OCI-LY1 (cell line): Measurements from ENCODE around the gene PPP5C.

Source experiments
- H2AFZ ChIP-seq: fragments of 200-600 bp; sonication (generic), shearing (Covaris generic); 2 replicates; pipeline ENCODE4 v1.6.0; 2014; ENCODE audit warnings: antibody characterized with exemption, mild to moderate bottlenecking, low read length
- H3F3A ChIP-seq: fragments of 200-600 bp; sonication (generic), shearing (Covaris generic); 2 replicates; pipeline ENCODE4 v1.6.0; 2014; ENCODE audit warnings: mild to moderate bottlenecking, antibody characterized with exemption, low read length, moderate library complexity; ENCODE audit not compliant: insufficient read depth
- H3K27ac ChIP-seq: fragments of 200-600 bp; sonication (generic); 2 replicates; pipeline ENCODE4 v1.5.1; 2014; ENCODE audit warnings: low read length, mixed run types, mild to moderate bottlenecking, low read depth; ENCODE audit not compliant: poor library complexity, severe bottlenecking
- H3K27me3 ChIP-seq: fragments of 200-600 bp; sonication (generic); 2 replicates; pipeline ENCODE4 v1.6.0; 2014; ENCODE audit warnings: antibody characterized with exemption, mild to moderate bottlenecking, low read length, moderate library complexity; ENCODE audit not compliant: insufficient read depth
- H3K36me3 ChIP-seq: fragments of 200-600 bp; sonication (generic); 2 replicates; pipeline ENCODE4 v1.6.1; 2014; ENCODE audit warnings: mild to moderate bottlenecking, antibody characterized with exemption, low read length, moderate library complexity, mixed read lengths; ENCODE audit not compliant: insufficient read depth
- H3K4me1 ChIP-seq: fragments of 200-600 bp; sonication (generic); 2 replicates; pipeline ENCODE4 v1.5.1; 2014; ENCODE audit warnings: mild to moderate bottlenecking, low read length, moderate library complexity; ENCODE audit not compliant: insufficient read depth, severe bottlenecking
- H3K4me2 ChIP-seq: fragments of 200-600 bp; sonication (generic), shearing (Covaris generic); 2 replicates; pipeline ENCODE4 v1.6.1; 2014; ENCODE audit warnings: low read length
- H3K4me3 ChIP-seq: fragments of 200-600 bp; sonication (generic); 2 replicates; pipeline ENCODE4 v1.5.1; 2014; ENCODE audit warnings: low read length, low read depth, mild to moderate bottlenecking, mixed read lengths; ENCODE audit not compliant: poor library complexity, severe bottlenecking
- H3K79me2 ChIP-seq: fragments of 200-600 bp; shearing (Covaris generic); 2 replicates; pipeline ENCODE4 v1.6.1; 2016; ENCODE audit warnings: mixed run types, low read length, mixed read lengths; ENCODE audit not compliant: insufficient read depth
- H3K9ac ChIP-seq: fragments of 200-600 bp; sonication (generic), shearing (Covaris generic); 2 replicates; pipeline ENCODE4 v1.6.1; 2014; ENCODE audit warnings: mild to moderate bottlenecking, low read length, mixed read lengths
- H3K9me2 ChIP-seq: fragments of 200-600 bp; sonication (generic), shearing (Covaris generic); 2 replicates; pipeline ENCODE4 v1.6.1; 2014; ENCODE audit warnings: low read depth, mild to moderate bottlenecking, low read length, mixed read lengths
- H3K9me3 ChIP-seq: fragments of 200-600 bp; shearing (Covaris generic); 2 replicates; pipeline ENCODE4 v1.6.1; 2014; ENCODE audit warnings: low read length, mixed read lengths
- H4K20me1 ChIP-seq: fragments of 200-600 bp; sonication (generic), shearing (Covaris generic); 2 replicates; pipeline ENCODE4 v1.6.0; 2016; ENCODE audit warnings: mild to moderate bottlenecking, low read length; ENCODE audit not compliant: insufficient read depth
- CTCF ChIP-seq: fragments of 200-600 bp; sonication (generic), shearing (Covaris generic); IDR thresholded peaks from 2 replicates; pipeline ENCODE4 v1.5.1; 2017; ENCODE audit warnings: mild to moderate bottlenecking, antibody characterized with exemption, low read length, moderate library complexity, mixed read lengths
- EZH2 ChIP-seq: fragments of 200-600 bp; sonication (generic), shearing (Covaris generic); IDR thresholded peaks from 2 replicates; pipeline ENCODE4 v1.8.0; 2017; ENCODE audit warnings: borderline replicate concordance, mixed run types, mild to moderate bottlenecking, antibody characterized with exemption, low read length, moderate library complexity, mixed read lengths

PPP5C gene

GRCh38 chr19:46303691-46304397 lies 43.0 kb upstream of the PPP5C start:
- H3K4me2 ChIP-seq: no peak overlapping the region
- H4K20me1 ChIP-seq: no peaks in the 10 kb centered on the region
- H3K27ac ChIP-seq: no peak overlapping the region
- no peaks in the 10 kb centered on the region; the same call in 1 of the 2 replicates for H3K36me3 ChIP-seq
- H3K27me3 ChIP-seq: peaks cover 7% of the 10 kb centered on the region; the same call in 1 of the 2 replicates
- no peaks in the 10 kb centered on the region for H3K79me2 ChIP-seq
- TF ChIP-seq EZH2 (no peak), CTCF (no peak)
- H3K4me1 ChIP-seq: peaks cover 1% of the 10 kb centered on the region
- no peak overlapping the region for H3K9ac ChIP-seq
- no peaks in the 10 kb centered on the region for H3F3A ChIP-seq
- no peak overlapping the region for H3K4me3 ChIP-seq
- no peak overlapping the region for H2AFZ ChIP-seq
- H3K9me3 ChIP-seq: peaks cover 5% of the 10 kb centered on the region
- no peaks in the 10 kb centered on the region for H3K9me2 ChIP-seq

GRCh38 chr19:46306501-46306900 lies 40.4 kb upstream of the PPP5C start:
- Histone ChIP-seq H2AFZ (no peak overlapping the region), H3K4me2 (no peak overlapping the region), H3F3A (no peaks in the 10 kb centered on the region), H4K20me1 (no peaks in the 10 kb centered on the region), H3K27me3 (peaks cover 7% of the 10 kb centered on the region; the same call in 1 of the 2 replicates), H3K4me3 (no peak overlapping the region), H3K9me3 (peaks cover 5% of the 10 kb centered on the region), H3K9me2 (no peaks in the 10 kb centered on the region), H3K36me3 (no peaks in the 10 kb centered on the region; the same call in 1 of the 2 replicates), H3K27ac (no peak overlapping the region), H3K4me1 (no peaks in the 10 kb centered on the region), H3K9ac (no peak overlapping the region), H3K79me2 (no peaks in the 10 kb centered on the region)
- TF ChIP-seq CTCF (no peak), EZH2 (no peak)

- no peaks in the 10 kb centered on the region; the same call in 1 of the 2 replicates for H3K36me3 ChIP-seq
- TF ChIP-seq CTCF: no peak
- no peak for TF ChIP-seq EZH2
Measured at GRCh38 chr19:46308510-46308909, 38.4 kb upstream of the PPP5C start.

More at GRCh38 chr19:46308510-46308909, 38.4 kb upstream of the PPP5C start:
- H3K27ac ChIP-seq: no peak overlapping the region
- no peaks in the 10 kb centered on the region for H3K4me1 ChIP-seq
- H3K9me3 ChIP-seq: peaks cover 5% of the 10 kb centered on the region
- no peaks in the 10 kb centered on the region for H3K79me2 ChIP-seq
- H3K4me3 ChIP-seq: no peak overlapping the region
- H3F3A ChIP-seq: no peaks in the 10 kb centered on the region
- no peak overlapping the region for H3K4me2 ChIP-seq
- H3K9me2 ChIP-seq: no peaks in the 10 kb centered on the region
- no peaks in the 10 kb centered on the region for H4K20me1 ChIP-seq
- peaks cover 7% of the 10 kb centered on the region; the same call in 1 of the 2 replicates for H3K27me3 ChIP-seq
- no peak overlapping the region for H3K9ac ChIP-seq
- no peak overlapping the region for H2AFZ ChIP-seq
